ENCODE data around the gene ANGPTL4.

- TF ChIP-seq CTCF (IDR thresholded peaks at IDR 0.05) (no peak), EZH2 (IDR thresholded peaks at IDR 0.05) (no peak)
Measured at GRCh38 chr19:8389891-8390616, 26.1 kb downstream of the ANGPTL4 start, which contains the start of gene RAB11B.
